HG03066 (cell line): ENCODE measurements around the gene EIF5B.
"Not testable (repeated sequence)": the region's sequence is repeated elsewhere in the genome, so short reads cannot be mapped to it uniquely, and the experiment has no call there.

Experiments used
- ATAC-seq: cut with Tn5 transposase; IDR thresholded peaks from one replicate; pipeline ENCODE4 v1.9.1; 2021; ENCODE audit warnings: low read depth; ENCODE audit not compliant: unreplicated experiment

The EIF5B gene

GRCh38 chr2:99356853-99357252, 19.7 kb downstream of the EIF5B start:
- ATAC-seq = no peak

- ATAC-seq = no peak
These were observed 28.5 kb downstream of the EIF5B start for GRCh38 chr2:99365661-99366060.

- ATAC-seq = not testable (repeated sequence)
These were observed 31.7 kb downstream of the EIF5B start for GRCh38 chr2:99368854-99369253.

GRCh38 chr2:99373144-99373543, 36.0 kb downstream of the EIF5B start:
- no peak for ATAC-seq

GRCh38 chr2:99374747-99375146, 37.6 kb downstream of the EIF5B start:
- no peak for ATAC-seq

- ATAC-seq = no peak
These were observed 39.2 kb downstream of the EIF5B start for GRCh38 chr2:99376254-99376864.

- ATAC-seq = no peak
These were observed 40.7 kb downstream of the EIF5B start for GRCh38 chr2:99377879-99378278.

- ATAC-seq = no peak
These were observed 43.3 kb downstream of the EIF5B start for GRCh38 chr2:99380376-99381010.

- ATAC-seq = no peak
These were observed 45.0 kb downstream of the EIF5B start for GRCh38 chr2:99382143-99382542.

- no peak for ATAC-seq
These were observed 48.8 kb downstream of the EIF5B start for GRCh38 chr2:99386011-99386410.

- no peak for ATAC-seq
These were observed 51.7 kb downstream of the EIF5B start for GRCh38 chr2:99388892-99389291.

- no peak for ATAC-seq
These were observed 52.2 kb downstream of the EIF5B start for GRCh38 chr2:99389371-99389770.

GRCh38 chr2:99389946-99390345, 52.8 kb downstream of the EIF5B start:
- no peak for ATAC-seq

GRCh38 chr2:99395589-99396130, 58.5 kb downstream of the EIF5B start:
- no peak for ATAC-seq

GRCh38 chr2:99397266-99397920, 60.2 kb downstream of the EIF5B start:
- ATAC-seq = no peak

GRCh38 chr2:99398303-99398702, 61.1 kb downstream of the EIF5B start:
- ATAC-seq = no peak

- no peak for ATAC-seq
These were observed 61.9 kb downstream of the EIF5B start for GRCh38 chr2:99399063-99399462.

- no peak for ATAC-seq
These were observed 62.6 kb downstream of the EIF5B start for GRCh38 chr2:99399795-99400194.

GRCh38 chr2:99401841-99402240, 64.7 kb downstream of the EIF5B start:
- no peak for ATAC-seq

GRCh38 chr2:99403084-99403483, 65.9 kb downstream of the EIF5B start:
- no peak for ATAC-seq

GRCh38 chr2:99403524-99403923, 66.3 kb downstream of the EIF5B start:
- ATAC-seq = no peak
